KMS-11 (cell line): Measurements from ENCODE around the gene ADD1.

ENCODE experiments used
- H2AFZ ChIP-seq: fragments of 200-600 bp; sonication (generic); 2 replicates; pipeline ENCODE4 v1.6.1; 2016; ENCODE audit warnings: antibody characterized with exemption, mixed run types, low read depth
- H3K27ac ChIP-seq: fragments of 200-600 bp; sonication (generic); 2 replicates; pipeline ENCODE4 v1.6.1; 2016; ENCODE audit warnings: mild to moderate bottlenecking, mixed run types
- H3K27me3 ChIP-seq: fragments of 200-600 bp; sonication (generic); 2 replicates; pipeline ENCODE4 v1.6.1; 2017; ENCODE audit warnings: mild to moderate bottlenecking, low read depth, mixed run types, moderate library complexity; ENCODE audit not compliant: insufficient read depth
- H3K36me3 ChIP-seq: fragments of 200-600 bp; sonication (generic); 2 replicates; pipeline ENCODE4 v1.6.1; 2017; ENCODE audit warnings: mild to moderate bottlenecking, mixed run types; ENCODE audit not compliant: insufficient read depth
- H3K4me1 ChIP-seq: fragments of 200-600 bp; sonication (generic); 2 replicates; pipeline ENCODE4 v1.6.1; 2016; ENCODE audit warnings: mild to moderate bottlenecking, low read depth, mixed run types; ENCODE audit not compliant: poor library complexity, severe bottlenecking
- H3K4me2 ChIP-seq: fragments of 200-600 bp; sonication (generic); 2 replicates; pipeline ENCODE4 v1.7.0; 2016; ENCODE audit warnings: mild to moderate bottlenecking, mixed run types
- H3K4me3 ChIP-seq: fragments of 200-600 bp; sonication (generic); IDR thresholded peaks from 2 replicates; pipeline ENCODE4 v1.6.1; 2017; ENCODE audit warnings: low read depth, low read length, mixed read lengths; ENCODE audit not compliant: insufficient read depth
- H3K79me2 ChIP-seq: fragments of 200-600 bp; sonication (generic); 2 replicates; pipeline ENCODE4 v1.6.1; 2016; ENCODE audit warnings: low read depth, mixed run types; ENCODE audit not compliant: insufficient read depth
- H3K9ac ChIP-seq: fragments of 200-600 bp; sonication (generic); 2 replicates; pipeline ENCODE4 v1.6.1; 2016; ENCODE audit warnings: mild to moderate bottlenecking, mixed run types
- H4K20me1 ChIP-seq: fragments of 200-600 bp; sonication (generic); 2 replicates; pipeline ENCODE4 v1.6.1; 2016; ENCODE audit warnings: mild to moderate bottlenecking, mixed run types; ENCODE audit not compliant: insufficient read depth
- TF ChIP-seq, protein P1 (sequence below): fragments of 200-600 bp; sonication (generic); conservative IDR thresholded peaks from 2 replicates; pipeline ENCODE4 v1.6.1; 2017; ENCODE audit warnings: low read depth, mild to moderate bottlenecking, antibody characterized with exemption, low read length, moderate library complexity, mixed read lengths

The ADD1 gene

DNA sequence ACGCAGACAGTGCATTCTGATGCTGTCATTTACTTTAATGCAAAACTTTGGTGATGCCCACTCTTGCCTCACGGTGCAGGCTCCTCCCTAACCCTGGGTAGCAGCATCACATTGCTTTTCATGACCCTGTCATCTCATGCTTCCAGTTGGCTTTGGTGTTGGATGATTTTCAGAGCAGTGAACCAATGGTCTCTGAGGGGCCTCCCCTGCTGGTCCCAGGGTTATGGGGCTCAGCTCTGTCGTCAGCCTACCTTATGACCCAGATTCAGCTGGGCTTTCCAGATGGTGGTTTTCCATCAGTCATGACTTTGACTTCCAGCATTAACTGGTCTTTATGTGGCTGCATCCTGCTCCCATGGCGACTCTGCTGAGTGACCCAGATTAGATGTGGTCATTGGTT lies 63.6 kb downstream of the ADD1 start:
- H3K79me2 ChIP-seq: no peaks in the 10 kb centered on the region
- TF ChIP-seq, protein P1, sequence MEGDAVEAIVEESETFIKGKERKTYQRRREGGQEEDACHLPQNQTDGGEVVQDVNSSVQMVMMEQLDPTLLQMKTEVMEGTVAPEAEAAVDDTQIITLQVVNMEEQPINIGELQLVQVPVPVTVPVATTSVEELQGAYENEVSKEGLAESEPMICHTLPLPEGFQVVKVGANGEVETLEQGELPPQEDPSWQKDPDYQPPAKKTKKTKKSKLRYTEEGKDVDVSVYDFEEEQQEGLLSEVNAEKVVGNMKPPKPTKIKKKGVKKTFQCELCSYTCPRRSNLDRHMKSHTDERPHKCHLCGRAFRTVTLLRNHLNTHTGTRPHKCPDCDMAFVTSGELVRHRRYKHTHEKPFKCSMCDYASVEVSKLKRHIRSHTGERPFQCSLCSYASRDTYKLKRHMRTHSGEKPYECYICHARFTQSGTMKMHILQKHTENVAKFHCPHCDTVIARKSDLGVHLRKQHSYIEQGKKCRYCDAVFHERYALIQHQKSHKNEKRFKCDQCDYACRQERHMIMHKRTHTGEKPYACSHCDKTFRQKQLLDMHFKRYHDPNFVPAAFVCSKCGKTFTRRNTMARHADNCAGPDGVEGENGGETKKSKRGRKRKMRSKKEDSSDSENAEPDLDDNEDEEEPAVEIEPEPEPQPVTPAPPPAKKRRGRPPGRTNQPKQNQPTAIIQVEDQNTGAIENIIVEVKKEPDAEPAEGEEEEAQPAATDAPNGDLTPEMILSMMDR: no peak
- no peak overlapping the region for H3K27ac ChIP-seq
- no peaks in the 10 kb centered on the region for H3K36me3 ChIP-seq
- no peak overlapping the region for H3K4me2 ChIP-seq
- H3K4me1 ChIP-seq: no peaks in the 10 kb centered on the region
- no peak overlapping the region for H3K9ac ChIP-seq
- H3K4me3 ChIP-seq: no peak overlapping the region
- H3K27me3 ChIP-seq: no peaks in the 10 kb centered on the region
- no peak overlapping the region for H2AFZ ChIP-seq
- H4K20me1 ChIP-seq: no peaks in the 10 kb centered on the region

DNA sequence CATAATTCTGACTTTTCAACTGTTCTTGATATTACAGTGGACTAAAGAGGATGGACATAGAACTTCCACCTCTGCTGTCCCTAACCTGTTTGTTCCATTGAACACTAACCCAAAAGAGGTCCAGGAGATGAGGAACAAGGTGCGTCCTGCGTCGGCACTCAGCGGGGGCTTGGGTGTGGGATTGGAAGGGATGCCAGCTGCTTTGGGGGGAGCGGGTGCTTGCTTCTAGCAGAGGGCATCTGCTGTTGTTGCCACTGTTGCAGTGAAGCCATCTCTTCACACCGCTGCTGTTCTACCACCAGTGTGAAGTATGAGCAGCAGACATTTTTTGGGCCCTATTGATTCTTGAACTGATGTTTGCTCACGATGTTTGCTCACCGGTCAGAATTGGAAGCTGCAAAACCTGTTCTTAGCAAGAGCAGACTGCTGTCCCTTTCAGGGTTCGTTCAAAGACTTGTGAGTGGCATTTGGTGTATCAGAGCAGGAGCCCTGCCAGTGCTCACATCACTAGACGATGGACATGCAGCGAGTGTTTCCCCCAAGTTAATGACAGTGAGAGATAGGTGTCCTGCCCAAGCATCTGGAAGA lies 64.2 kb downstream of the ADD1 start:
- H3K36me3 ChIP-seq: no peaks in the 10 kb centered on the region
- H3K4me2 ChIP-seq: no peak overlapping the region
- no peak overlapping the region for H2AFZ ChIP-seq
- H3K79me2 ChIP-seq: no peaks in the 10 kb centered on the region
- H3K4me3 ChIP-seq: no peak overlapping the region
- H3K4me1 ChIP-seq: no peaks in the 10 kb centered on the region
- no peaks in the 10 kb centered on the region for H4K20me1 ChIP-seq
- H3K9ac ChIP-seq: no peak overlapping the region
- H3K27me3 ChIP-seq: no peaks in the 10 kb centered on the region
- TF ChIP-seq, protein P1: no peak
- H3K27ac ChIP-seq: no peak overlapping the region

DNA sequence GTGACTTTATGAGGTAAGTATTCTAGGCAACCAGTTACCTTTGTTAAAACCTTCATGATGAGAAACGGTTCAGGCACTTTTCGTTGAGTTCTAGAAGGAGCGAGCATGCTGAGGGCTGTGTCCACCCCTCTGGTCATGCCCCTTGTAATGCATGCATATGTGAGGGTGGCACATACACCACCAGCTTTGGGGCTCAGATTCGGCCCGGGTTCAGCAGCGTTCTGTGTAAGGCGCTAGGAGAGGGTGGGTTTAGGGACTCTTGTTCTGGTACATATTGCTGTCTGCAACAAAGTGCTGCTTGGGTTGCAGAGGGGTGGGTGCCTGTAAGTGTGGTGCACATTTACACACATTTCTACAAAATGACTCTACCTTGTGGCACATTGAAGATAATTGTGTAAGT lies 65.0 kb downstream of the ADD1 start:
- Histone ChIP-seq H4K20me1 (no peaks in the 10 kb centered on the region), H3K36me3 (no peaks in the 10 kb centered on the region), H3K79me2 (no peaks in the 10 kb centered on the region), H3K4me3 (no peak overlapping the region), H3K4me2 (no peak overlapping the region), H3K4me1 (no peaks in the 10 kb centered on the region), H3K27ac (no peak overlapping the region), H2AFZ (no peak overlapping the region), H3K9ac (no peak overlapping the region), H3K27me3 (no peaks in the 10 kb centered on the region)
- TF ChIP-seq, protein P1: no peak

DNA sequence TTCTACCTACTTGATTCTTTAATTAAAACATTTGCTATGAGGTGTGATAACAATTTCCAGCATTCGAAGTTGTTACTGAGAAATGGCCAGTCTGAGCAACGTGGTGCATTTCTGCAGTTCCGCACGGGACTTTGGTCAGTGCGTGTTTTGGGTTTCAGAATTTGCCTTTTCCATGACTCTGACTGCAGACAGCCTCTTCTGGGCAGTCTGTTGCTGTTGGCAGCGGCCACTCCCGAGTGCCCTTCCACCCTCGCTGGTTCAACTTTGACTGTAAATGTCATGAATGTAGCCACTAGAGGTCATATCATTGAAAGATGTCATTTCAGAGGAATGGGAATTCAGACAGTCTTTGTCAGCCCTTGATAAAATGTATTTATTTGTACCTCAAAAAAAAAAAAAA lies 65.9 kb downstream of the ADD1 start:
- H3K9ac ChIP-seq: no peak overlapping the region
- TF ChIP-seq, protein P1: no peak
- H3K4me3 ChIP-seq: no peak overlapping the region
- H3K4me1 ChIP-seq: no peaks in the 10 kb centered on the region
- no peak overlapping the region for H3K27ac ChIP-seq
- H3K4me2 ChIP-seq: no peak overlapping the region
- no peaks in the 10 kb centered on the region for H3K36me3 ChIP-seq
- no peaks in the 10 kb centered on the region for H3K79me2 ChIP-seq
- H4K20me1 ChIP-seq: no peaks in the 10 kb centered on the region
- no peak overlapping the region for H2AFZ ChIP-seq
- no peaks in the 10 kb centered on the region for H3K27me3 ChIP-seq

DNA sequence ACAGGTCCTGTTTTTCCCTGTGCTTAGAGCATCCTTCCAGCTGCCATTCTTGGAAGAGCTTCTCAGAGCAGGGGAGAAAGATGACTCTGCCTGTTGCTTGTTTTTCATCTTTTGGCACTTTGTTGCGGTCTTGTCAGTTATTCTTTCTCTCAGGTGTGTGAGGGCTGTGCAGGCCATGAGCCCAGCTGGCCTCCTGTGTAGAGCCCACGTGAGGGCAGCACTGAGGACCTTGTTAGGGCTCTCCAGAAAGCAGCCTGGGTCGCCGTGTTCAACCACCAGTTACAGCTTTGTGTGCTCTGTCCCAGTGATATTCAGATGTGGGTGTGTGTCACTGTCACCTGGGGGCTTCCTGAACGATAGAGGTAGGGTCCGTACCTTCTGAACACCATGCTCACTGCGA lies 66.8 kb downstream of the ADD1 start:
- no peaks in the 10 kb centered on the region for H4K20me1 ChIP-seq

More for the DNA sequence above, 66.8 kb downstream of the ADD1 start:
- no peaks in the 10 kb centered on the region for H3K36me3 ChIP-seq
- H3K4me1 ChIP-seq: no peaks in the 10 kb centered on the region
- no peak overlapping the region for H3K4me2 ChIP-seq
- no peak overlapping the region for H2AFZ ChIP-seq
- H3K27me3 ChIP-seq: no peaks in the 10 kb centered on the region
- H3K79me2 ChIP-seq: no peaks in the 10 kb centered on the region
- no peak overlapping the region for H3K27ac ChIP-seq
- TF ChIP-seq, protein P1: no peak
- H3K9ac ChIP-seq: no peak overlapping the region
- no peak overlapping the region for H3K4me3 ChIP-seq
